Gastrocnemius medialis (tissue), 4 donors: Measurements from ENCODE around the gene CWC22. TPM values are rescaled to one million over a fixed set of nuclear protein-coding genes. Genes with fewer than 3 reads are reported as not detected.

Experiments used
- ATAC-seq, 2 donors: fragments of 150-250 bp; one replicate each; pipeline ENCODE4 v1.9.1; 2016
- DNase-seq, 2 donors: peaks; one replicate each; pipeline ENCODE4 v3.0.0-alpha.2; 2019
- H3K27ac ChIP-seq, 4 donors: fragments of 200-600 bp; sonication (generic); 1 replicate in 1 of 4; 2 replicates in 3 of 4; pipeline ENCODE4 v1.5.1; 2016 to 2018; ENCODE audit warnings: mild to moderate bottlenecking in 2 of 4, moderate library complexity in 1 of 4
- H3K27me3 ChIP-seq, 3 donors: fragments of 200-600 bp; sonication (generic) in 2 of 3; 1 replicate in 1 of 3; 2 replicates in 2 of 3; pipeline versions ENCODE4 v1.5.1 to v1.6.0; 2016 to 2019; ENCODE audit warnings: mild to moderate bottlenecking in 1 of 3, moderate library complexity in 1 of 3
- H3K36me3 ChIP-seq, 2 donors: fragments of 200-600 bp; sonication (generic) in 1 of 2; one replicate each; pipeline ENCODE4 v1.5.1; 2017 to 2018
- H3K4me1 ChIP-seq, 2 donors: fragments of 200-600 bp; sonication (generic) in 1 of 2; one replicate each; pipeline ENCODE4 v1.5.1; 2016 to 2017; ENCODE audit warnings: mild to moderate bottlenecking in 2 of 2
- H3K4me3 ChIP-seq, 4 donors: fragments of 200-600 bp; sonication (generic) in 3 of 4; 1 replicate in 1 of 4; 2 replicates in 3 of 4; pipeline ENCODE4 v1.5.1; 2016 to 2019; ENCODE audit warnings: mild to moderate bottlenecking in 2 of 4
- H3K9me3 ChIP-seq, 3 donors: fragments of 200-600 bp; sonication (generic) in 2 of 3; 1 replicate in 1 of 3; 2 replicates in 2 of 3; pipeline ENCODE4 v1.5.1; 2016 to 2019
- POLR2A ChIP-seq, 2 donors: fragments of 450-650 bp; IDR thresholded peaks; one replicate each; pipeline ENCODE4 v1.6.1; 2017; ENCODE audit warnings: antibody characterized with exemption in 2 of 2, mild to moderate bottlenecking in 2 of 2, moderate library complexity in 2 of 2
- in situ Hi-C, 4 donors: fragments of 200-750 bp; cut with MboI; loops; one replicate each; pipeline versions ENCODE4 v1.15.0 to v1.8.0; 2017; ENCODE audit warnings: low sequenced_read_pairs in 4 of 4
- intact Hi-C: fragments of 100-400 bp; cut with DNase I; formaldehyde crosslinking; loops from one replicate; pipeline ENCODE4 v1.15.1; 2023; ENCODE audit warnings: low total_unique reads
- total RNA-seq, 4 donors: library from RNA; depleted of rRNA; stranded (reverse); fragments of >200 nt; gene quantifications; one replicate each; pipeline versions ENCODE4 v1.1.0 to v1.2.3, GENCODE V29; 2016
- TF ChIP-seq, protein P1 (sequence below), 5 experiments: fragments of 450-650 bp in 3 of 5; fragments of 200-600 bp in 2 of 5; sonication (generic) in 2 of 5; IDR thresholded peaks in 4 of 5; conservative IDR thresholded peaks in 1 of 5; 1 replicate in 4 of 5; 2 replicates in 1 of 5; pipeline ENCODE4 v1.5.1; 2016 to 2019; ENCODE audit warnings: antibody characterized with exemption in 5 of 5, mild to moderate bottlenecking in 3 of 5, moderate library complexity in 3 of 5

Gene CWC22
- total RNA-seq, 4 donors from 2014 or later, result 9.7 to 15.6 (median 12.8) TPM

DNA sequence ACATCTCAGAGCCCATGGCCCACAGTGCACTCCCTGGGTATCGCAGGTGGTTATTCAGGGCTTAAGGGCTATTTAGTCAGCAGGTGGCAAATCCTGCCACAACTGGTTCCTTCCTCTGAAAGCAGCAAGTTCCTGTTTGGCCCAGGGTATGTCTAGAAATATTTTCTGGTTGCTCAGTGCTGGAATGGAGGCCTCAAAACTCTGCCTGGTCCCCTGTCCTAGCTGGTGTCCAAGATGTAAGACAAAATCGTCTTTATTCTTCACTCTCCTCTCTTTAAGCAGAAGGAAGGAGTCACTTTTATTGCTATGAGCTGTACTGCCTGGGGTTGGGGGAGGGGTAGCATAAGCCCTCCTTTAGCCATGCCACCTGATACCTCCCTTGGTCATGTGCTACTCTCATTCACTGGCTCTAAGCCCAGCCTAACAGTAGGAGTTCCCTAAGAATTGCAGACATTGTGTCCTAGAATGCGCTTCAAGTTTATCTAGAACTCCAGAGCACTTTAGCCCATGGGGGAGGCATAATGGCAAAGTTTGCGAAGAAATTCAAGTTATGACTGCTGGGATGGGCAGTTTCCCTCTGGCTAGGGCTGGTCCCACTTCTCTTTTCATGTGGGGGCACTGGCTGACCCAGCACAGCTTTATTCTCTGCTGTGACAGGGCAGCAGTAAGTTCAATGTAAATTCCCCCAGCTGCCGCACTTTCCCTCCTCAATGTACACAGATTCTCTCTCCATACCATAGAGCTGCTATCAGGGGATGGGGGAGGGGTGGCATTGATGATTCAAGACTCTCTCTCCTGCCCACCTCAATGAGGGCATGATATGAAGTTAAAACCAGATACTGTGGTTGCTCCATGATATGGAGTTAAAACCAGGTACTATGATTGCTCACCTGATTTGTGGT lies 27.1 kb upstream of the CWC22 start:
- Histone ChIP-seq H3K36me3 (no peaks in the 10 kb centered on the region), H3K9me3 (no peaks in the 10 kb centered on the region), H3K27me3 (no peaks in the 10 kb centered on the region), H3K27ac (no peak overlapping the region), H3K4me3 (no peak overlapping the region), H3K4me1 (no peaks in the 10 kb centered on the region)
- ATAC-seq, result peak; percentile 45 to 89
- DNase-seq, result peak in 1 of 2 donors; percentile 45
- intact Hi-C loops (no loop called here), in situ Hi-C loops (no loop called here)
- TF ChIP-seq, protein P1, sequence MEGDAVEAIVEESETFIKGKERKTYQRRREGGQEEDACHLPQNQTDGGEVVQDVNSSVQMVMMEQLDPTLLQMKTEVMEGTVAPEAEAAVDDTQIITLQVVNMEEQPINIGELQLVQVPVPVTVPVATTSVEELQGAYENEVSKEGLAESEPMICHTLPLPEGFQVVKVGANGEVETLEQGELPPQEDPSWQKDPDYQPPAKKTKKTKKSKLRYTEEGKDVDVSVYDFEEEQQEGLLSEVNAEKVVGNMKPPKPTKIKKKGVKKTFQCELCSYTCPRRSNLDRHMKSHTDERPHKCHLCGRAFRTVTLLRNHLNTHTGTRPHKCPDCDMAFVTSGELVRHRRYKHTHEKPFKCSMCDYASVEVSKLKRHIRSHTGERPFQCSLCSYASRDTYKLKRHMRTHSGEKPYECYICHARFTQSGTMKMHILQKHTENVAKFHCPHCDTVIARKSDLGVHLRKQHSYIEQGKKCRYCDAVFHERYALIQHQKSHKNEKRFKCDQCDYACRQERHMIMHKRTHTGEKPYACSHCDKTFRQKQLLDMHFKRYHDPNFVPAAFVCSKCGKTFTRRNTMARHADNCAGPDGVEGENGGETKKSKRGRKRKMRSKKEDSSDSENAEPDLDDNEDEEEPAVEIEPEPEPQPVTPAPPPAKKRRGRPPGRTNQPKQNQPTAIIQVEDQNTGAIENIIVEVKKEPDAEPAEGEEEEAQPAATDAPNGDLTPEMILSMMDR (IDR thresholded peaks at IDR 0.05 in 4 of 5, conservative IDR thresholded peaks at IDR 0.05 in 1 of 5), result no peak
- no peak for TF ChIP-seq POLR2A (IDR thresholded peaks at IDR 0.05)

DNA sequence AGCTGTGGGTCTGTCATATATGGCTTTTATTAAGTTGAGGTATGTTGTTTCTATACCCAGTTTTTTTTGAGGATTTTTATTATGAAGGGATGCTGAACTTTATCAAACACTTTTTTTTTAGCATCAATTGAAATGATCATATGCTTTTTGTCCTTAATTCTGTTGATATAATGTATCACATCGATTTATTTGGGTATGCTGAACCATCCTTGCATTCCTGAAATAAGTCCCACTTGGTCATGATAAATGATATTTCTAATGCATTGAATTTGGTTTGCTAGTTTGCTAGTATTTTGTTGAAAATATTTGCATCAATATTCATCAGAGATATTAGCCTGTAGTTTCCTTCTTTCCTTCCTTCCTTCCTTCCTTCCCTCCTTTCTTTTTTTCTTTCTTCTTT lies 22.5 kb upstream of the CWC22 start:
- no peak overlapping the region for H3K4me3 ChIP-seq
- no peaks in the 10 kb centered on the region for H3K9me3 ChIP-seq
- H3K27me3 ChIP-seq, result no peaks in the 10 kb centered on the region
- no peak for TF ChIP-seq POLR2A (IDR thresholded peaks at IDR 0.05)
- TF ChIP-seq, protein P1 (IDR thresholded peaks at IDR 0.05 in 4 of 5, conservative IDR thresholded peaks at IDR 0.05 in 1 of 5), result no peak
- intact Hi-C loops, result no loop called here
- ATAC-seq, result no peak
- no peak for DNase-seq
- in situ Hi-C loops, result no loop called here
- no peaks in the 10 kb centered on the region for H3K4me1 ChIP-seq
- no peaks in the 10 kb centered on the region for H3K36me3 ChIP-seq
- H3K27ac ChIP-seq, result no peak overlapping the region

- in situ Hi-C loops (no loop called here), intact Hi-C loops (no loop called here)
- Histone ChIP-seq H3K4me1 (no peaks in the 10 kb centered on the region), H3K4me3 (no peak overlapping the region), H3K36me3 (no peaks in the 10 kb centered on the region), H3K27me3 (no peaks in the 10 kb centered on the region), H3K27ac (no peak overlapping the region), H3K9me3 (no peaks in the 10 kb centered on the region)
- DNase-seq (no peak), ATAC-seq (no peak)
- TF ChIP-seq POLR2A (IDR thresholded peaks at IDR 0.05), result no peak
- TF ChIP-seq, protein P1 (IDR thresholded peaks at IDR 0.05 in 4 of 5, conservative IDR thresholded peaks at IDR 0.05 in 1 of 5), result no peak
These were observed 14.8 kb upstream of the CWC22 start for GRCh38 chr2:180021850-180022249.

GRCh38 chr2:180017784-180018183 lies 10.7 kb upstream of the CWC22 start:
- Histone ChIP-seq H3K27me3 (no peaks in the 10 kb centered on the region), H3K4me1 (no peaks in the 10 kb centered on the region), H3K36me3 (no peaks in the 10 kb centered on the region), H3K9me3 (no peaks in the 10 kb centered on the region), H3K27ac (no peak overlapping the region), H3K4me3 (no peak overlapping the region)
- TF ChIP-seq, protein P1 (IDR thresholded peaks at IDR 0.05 in 4 of 5, conservative IDR thresholded peaks at IDR 0.05 in 1 of 5), result no peak
- TF ChIP-seq POLR2A (IDR thresholded peaks at IDR 0.05), result no peak
- no peak for ATAC-seq
- intact Hi-C loops (no loop called here), in situ Hi-C loops (no loop called here)
- DNase-seq, result peak in 1 of 2 donors; percentile 12
